Measurements from ENCODE around the gene TECPR1.

DNA sequence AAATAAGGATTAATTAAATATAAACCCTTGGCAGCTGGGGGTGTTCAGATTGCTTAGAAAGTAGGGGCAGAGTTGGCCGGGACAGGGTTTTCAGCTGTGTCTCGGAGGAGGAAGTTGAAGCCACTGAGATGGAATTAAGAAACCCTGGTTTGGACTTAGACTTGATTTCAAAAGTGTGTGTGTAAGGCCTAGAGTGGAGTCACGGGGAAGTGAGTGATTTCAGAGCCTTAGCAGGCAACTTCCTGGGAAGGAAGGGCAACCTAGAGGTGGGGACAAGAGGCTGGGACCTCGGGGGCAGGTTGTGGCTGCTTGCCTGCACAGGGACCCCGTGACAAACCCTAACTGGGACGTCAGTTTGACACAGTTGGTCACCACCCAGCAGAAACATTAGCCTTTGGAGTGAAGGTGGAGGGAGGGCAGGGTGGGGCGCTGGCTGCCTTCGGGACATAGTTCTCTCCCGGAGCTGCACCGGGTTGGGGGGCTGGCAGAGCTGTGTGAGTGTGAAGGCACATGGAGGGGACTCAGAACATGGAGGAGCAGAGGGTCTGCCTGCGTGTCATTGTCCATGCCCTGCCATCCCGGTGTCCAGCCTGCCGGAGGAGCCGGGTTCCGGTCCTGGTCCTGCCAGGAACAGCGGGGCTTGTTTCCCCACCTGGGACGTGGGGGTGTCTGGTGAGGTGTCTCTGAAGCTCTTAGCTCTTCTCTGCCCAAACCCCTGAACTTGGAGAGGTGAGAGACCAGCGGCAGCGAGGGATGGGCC lies 31.3 kb upstream of the TECPR1 start:
- TF ChIP-seq SUZ12 (IDR thresholded peaks at IDR 0.05; ENCODE audit: extremely low read depth, insufficient read depth, insufficient read length) (no peak), YY1 (IDR thresholded peaks at IDR 0.05; ENCODE audit: insufficient read depth, insufficient read length) (no peak)

Data from NT2/D1 (cell line).